Measurements from ENCODE around the gene SNRPD2.
A peak's percentile ranks its signal among the peaks of the same experiment; 100 is the strongest.
"Not testable (repeated sequence)": the region's sequence is repeated elsewhere in the genome, so short reads cannot be mapped to it uniquely, and the experiment has no call there.

SNRPD2 gene

GRCh38 chr19:45705115-45705514 lies 13.4 kb upstream of the SNRPD2 start:
- no peak for DNase-seq (ENCODE audit: low spot score)

GRCh38 chr19:45701676-45702075 lies 9.9 kb upstream of the SNRPD2 start:
- no peak for DNase-seq (ENCODE audit: low spot score)

GRCh38 chr19:45693106-45693788 lies 1.5 kb upstream of the SNRPD2 start:
- peak; percentile 83 for DNase-seq (ENCODE audit: low spot score)

- peak; percentile 95 for DNase-seq (ENCODE audit: low spot score)
These were observed 693 bp upstream of the SNRPD2 start, which contains the start of gene QPCTL for GRCh38 chr19:45692187-45693105. QPCTL (plus strand) TSS chr19:45692666; CDS start chr19:45692704, 38 bp downstream.

- DNase-seq (ENCODE audit: low spot score), result no peak
These were observed 4.2 kb downstream of the SNRPD2 start for GRCh38 chr19:45687599-45687998.

GRCh38 chr19:45685045-45685444 lies 6.7 kb downstream of the SNRPD2 start:
- not testable (repeated sequence) for DNase-seq (ENCODE audit: low spot score)

- DNase-seq (ENCODE audit: low spot score), result no peak
These were observed 8.8 kb downstream of the SNRPD2 start for GRCh38 chr19:45682908-45683307.

GRCh38 chr19:45682117-45682516 lies 9.6 kb downstream of the SNRPD2 start:
- no peak for DNase-seq (ENCODE audit: low spot score)

GRCh38 chr19:45681391-45682015 lies 10.2 kb downstream of the SNRPD2 start:
- DNase-seq (ENCODE audit: low spot score), result peak; percentile 82

GRCh38 chr19:45677351-45678230 lies 14.2 kb downstream of the SNRPD2 start:
- DNase-seq (ENCODE audit: low spot score), result no peak

GRCh38 chr19:45676851-45677263 lies 14.9 kb downstream of the SNRPD2 start:
- no peak for DNase-seq (ENCODE audit: low spot score)

GRCh38 chr19:45674946-45675345 lies 16.8 kb downstream of the SNRPD2 start:
- no peak for DNase-seq (ENCODE audit: low spot score)

GRCh38 chr19:45670670-45671453 lies 20.9 kb downstream of the SNRPD2 start:
- DNase-seq (ENCODE audit: low spot score), result no peak

- DNase-seq (ENCODE audit: low spot score), result no peak
These were observed 23.3 kb downstream of the SNRPD2 start for GRCh38 chr19:45668342-45668871.

- no peak for DNase-seq (ENCODE audit: low spot score)
These were observed 24.0 kb downstream of the SNRPD2 start, which contains the start of gene GIPR for GRCh38 chr19:45667620-45668341. GIPR (plus strand) TSS chr19:45668221; CDS start chr19:45669521, 1,300 bp downstream.

- no peak for DNase-seq (ENCODE audit: low spot score)
These were observed 27.2 kb downstream of the SNRPD2 start for GRCh38 chr19:45664575-45664974.

- DNase-seq (ENCODE audit: low spot score), result no peak
These were observed 28.0 kb downstream of the SNRPD2 start for GRCh38 chr19:45663800-45664199.

GRCh38 chr19:45660636-45661035 lies 31.1 kb downstream of the SNRPD2 start:
- no peak for DNase-seq (ENCODE audit: low spot score)

GRCh38 chr19:45659096-45659729 lies 32.5 kb downstream of the SNRPD2 start:
- no peak for DNase-seq (ENCODE audit: low spot score)
